ENCODE results near the gene ATM. TPM values are rescaled to one million over a fixed set of nuclear protein-coding genes. Genes with fewer than 3 reads are reported as not detected.
"Not testable (repeated sequence)": the region's sequence is repeated elsewhere in the genome, so short reads cannot be mapped to it uniquely, and the experiment has no call there.

ATM gene
- total RNA-seq, 1 donor from 2014 or later: 68.9 TPM

DNA sequence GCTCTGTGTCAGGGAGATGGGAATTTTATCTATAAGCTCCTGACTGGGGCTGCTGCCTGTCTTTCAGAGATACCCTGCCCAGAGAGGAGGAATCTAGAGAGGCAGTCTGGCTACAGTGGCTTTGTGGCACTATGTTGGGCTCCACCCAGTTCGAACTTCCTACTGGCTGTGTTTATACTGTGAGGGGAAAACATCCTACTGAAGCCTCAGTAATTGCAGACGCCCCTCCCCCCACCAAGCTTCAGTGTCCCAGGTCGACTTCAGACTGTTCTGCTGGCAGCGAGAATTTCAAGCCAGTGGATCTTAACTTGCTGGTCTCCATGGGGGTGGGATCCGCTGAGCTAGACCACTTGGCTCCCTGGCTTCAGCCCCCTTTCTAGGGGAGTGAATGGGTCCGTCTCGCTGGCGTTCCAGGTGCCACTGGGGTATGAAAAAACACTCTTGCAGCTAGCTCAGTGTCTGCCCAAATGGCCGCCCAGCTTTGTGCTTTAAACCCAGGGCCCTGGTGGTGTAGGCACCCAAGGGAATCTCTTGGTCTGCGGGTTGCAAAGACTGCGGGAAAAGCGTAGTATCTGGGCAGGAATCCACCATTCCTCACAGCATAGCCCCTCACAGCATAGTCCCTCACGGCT is 54.2 kb downstream of the ATM start:
- not testable (repeated sequence) for H3K4me1 ChIP-seq (ENCODE audit: control insufficient read depth in 3 of 3, insufficient read depth in 3 of 3, low read length in 3 of 3); H3K9me3 ChIP-seq (ENCODE audit: control insufficient read depth in 3 of 3, low read length in 3 of 3); H3K9ac ChIP-seq (ENCODE audit: low read depth in 1 of 3, low read length in 3 of 3); H3K4me3 ChIP-seq (ENCODE audit: low read length in 3 of 3); H3K27me3 ChIP-seq (ENCODE audit: control insufficient read depth in 3 of 3, insufficient read depth in 3 of 3, low read length in 3 of 3); H3K27ac ChIP-seq (ENCODE audit: low read depth, low read length)
- peaks cover 3 to 23% (median 21%) of the 10 kb centered on the region in 3 donors for H3K36me3 ChIP-seq (ENCODE audit: control insufficient read depth in 3 of 3, insufficient read depth in 3 of 3, low read length in 3 of 3)

DNA sequence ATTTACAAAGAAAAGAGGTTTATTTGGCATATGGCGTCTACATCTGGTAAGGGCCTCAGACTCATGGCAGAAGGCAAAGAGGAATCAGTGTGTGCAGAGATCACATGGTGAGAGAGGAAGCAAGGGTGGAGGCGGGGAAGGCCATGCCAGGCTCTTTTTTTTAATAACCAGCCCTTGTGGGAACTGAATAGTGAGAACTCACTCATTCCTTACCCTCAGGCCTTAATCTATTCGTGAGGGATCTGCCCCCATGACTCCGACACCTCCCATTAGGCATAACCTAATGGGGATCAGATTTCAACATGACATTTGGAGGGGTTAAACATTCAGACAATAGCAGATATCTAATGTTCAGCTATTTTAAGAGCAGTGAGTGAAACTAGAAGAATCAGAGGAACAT is 55.7 kb downstream of the ATM start:
- peaks cover 0 to 4% (median 0%) of the 10 kb centered on the region in 3 donors for H3K4me1 ChIP-seq (ENCODE audit: control insufficient read depth in 3 of 3, insufficient read depth in 3 of 3, low read length in 3 of 3)
- H3K9ac ChIP-seq (ENCODE audit: low read depth in 1 of 3, low read length in 3 of 3): no peak overlapping the region
- no peaks in the 10 kb centered on the region for H3K9me3 ChIP-seq (ENCODE audit: control insufficient read depth in 3 of 3, low read length in 3 of 3)
- peaks cover 3 to 23% (median 20%) of the 10 kb centered on the region in 3 donors for H3K36me3 ChIP-seq (ENCODE audit: control insufficient read depth in 3 of 3, insufficient read depth in 3 of 3, low read length in 3 of 3)
- no peak overlapping the region for H3K27ac ChIP-seq (ENCODE audit: low read depth, low read length)
- H3K4me3 ChIP-seq (ENCODE audit: low read length in 3 of 3): no peak overlapping the region
- H3K27me3 ChIP-seq (ENCODE audit: control insufficient read depth in 3 of 3, insufficient read depth in 3 of 3, low read length in 3 of 3): no peaks in the 10 kb centered on the region

DNA sequence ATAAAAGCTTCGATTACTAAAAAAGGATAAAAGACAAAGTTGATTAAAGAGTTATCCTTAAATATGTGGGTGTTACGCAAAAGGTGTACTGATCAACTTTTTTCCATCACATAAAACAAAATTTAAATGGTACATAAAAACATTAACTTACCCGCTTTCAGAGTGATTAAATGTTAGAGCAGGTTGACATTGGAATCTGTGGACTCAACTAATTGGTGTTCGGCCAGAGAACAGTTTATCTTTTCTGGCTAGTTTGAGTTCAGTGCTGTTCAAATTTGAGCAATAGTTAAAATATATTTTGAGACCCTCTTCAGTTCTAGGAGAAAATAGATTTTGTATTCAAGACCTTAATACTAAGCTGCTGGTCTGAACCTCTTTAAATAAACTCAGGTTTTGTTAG is 56.1 kb downstream of the ATM start:
- peaks cover 3 to 23% (median 19%) of the 10 kb centered on the region in 3 donors for H3K36me3 ChIP-seq (ENCODE audit: control insufficient read depth in 3 of 3, insufficient read depth in 3 of 3, low read length in 3 of 3)

DNA sequence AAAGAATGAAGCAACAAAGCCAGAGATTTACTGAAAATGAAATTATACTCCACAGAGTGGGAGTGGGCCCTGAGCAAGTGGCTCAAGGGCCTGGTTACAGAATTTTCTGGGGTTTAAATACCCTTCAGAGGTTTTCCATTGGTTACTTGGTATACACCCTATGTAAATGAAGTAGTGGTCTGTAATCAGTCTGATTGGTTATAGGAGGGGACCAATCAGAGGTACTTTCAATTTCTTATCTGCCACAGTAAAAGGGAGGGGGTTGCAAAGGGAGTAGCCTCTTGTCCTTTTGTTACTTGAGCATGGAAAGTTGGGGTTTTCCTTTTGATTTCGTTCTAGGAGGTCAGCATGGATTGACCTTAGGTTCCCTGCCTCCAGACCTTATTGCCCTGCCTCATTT is 63.5 kb downstream of the ATM start:
- Histone ChIP-seq H3K9ac (ENCODE audit: low read depth in 1 of 3, low read length in 3 of 3) (no peak overlapping the region), H3K36me3 (ENCODE audit: control insufficient read depth in 3 of 3, insufficient read depth in 3 of 3, low read length in 3 of 3) (peaks cover 10 to 41% (median 36%) of the 10 kb centered on the region in 3 donors), H3K4me1 (ENCODE audit: control insufficient read depth in 3 of 3, insufficient read depth in 3 of 3, low read length in 3 of 3) (no peaks in the 10 kb centered on the region), H3K27me3 (ENCODE audit: control insufficient read depth in 3 of 3, insufficient read depth in 3 of 3, low read length in 3 of 3) (no peaks in the 10 kb centered on the region), H3K27ac (ENCODE audit: low read depth, low read length) (no peak overlapping the region), H3K4me3 (ENCODE audit: low read length in 3 of 3) (no peak overlapping the region), H3K9me3 (ENCODE audit: control insufficient read depth in 3 of 3, low read length in 3 of 3) (no peaks in the 10 kb centered on the region)

More for the DNA sequence above, 56.1 kb downstream of the ATM start:
- no peak overlapping the region for H3K27ac ChIP-seq (ENCODE audit: low read depth, low read length)
- no peak overlapping the region for H3K9ac ChIP-seq (ENCODE audit: low read depth in 1 of 3, low read length in 3 of 3)
- no peaks in the 10 kb centered on the region for H3K27me3 ChIP-seq (ENCODE audit: control insufficient read depth in 3 of 3, insufficient read depth in 3 of 3, low read length in 3 of 3)
- no peak overlapping the region for H3K4me3 ChIP-seq (ENCODE audit: low read length in 3 of 3)
- H3K9me3 ChIP-seq (ENCODE audit: control insufficient read depth in 3 of 3, low read length in 3 of 3): no peaks in the 10 kb centered on the region
- peaks cover 0 to 4% (median 0%) of the 10 kb centered on the region in 3 donors for H3K4me1 ChIP-seq (ENCODE audit: control insufficient read depth in 3 of 3, insufficient read depth in 3 of 3, low read length in 3 of 3)

DNA sequence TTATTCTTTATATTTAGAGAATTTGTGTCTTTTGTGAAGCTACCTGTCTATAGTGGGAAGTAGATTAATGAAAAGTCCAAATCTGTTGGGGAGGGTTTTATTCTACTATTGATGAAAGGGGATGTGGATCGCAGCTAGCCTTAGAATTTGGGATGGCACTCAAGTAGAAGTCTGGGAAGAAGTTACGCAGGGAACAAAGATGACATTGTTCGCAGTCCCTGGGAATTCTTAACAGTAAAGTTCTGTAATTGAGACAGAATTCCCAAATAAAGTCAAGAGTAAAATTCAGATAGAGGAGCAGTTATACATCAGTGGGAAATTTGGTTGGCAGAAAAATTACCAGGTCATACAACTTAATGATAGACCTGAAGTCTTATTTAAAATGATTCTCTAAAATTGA is 64.1 kb downstream of the ATM start:
- Histone ChIP-seq H3K9me3 (ENCODE audit: control insufficient read depth in 3 of 3, low read length in 3 of 3) (no peaks in the 10 kb centered on the region), H3K9ac (ENCODE audit: low read depth in 1 of 3, low read length in 3 of 3) (no peak overlapping the region), H3K4me3 (ENCODE audit: low read length in 3 of 3) (no peak overlapping the region), H3K27me3 (ENCODE audit: control insufficient read depth in 3 of 3, insufficient read depth in 3 of 3, low read length in 3 of 3) (no peaks in the 10 kb centered on the region), H3K27ac (ENCODE audit: low read depth, low read length) (no peak overlapping the region), H3K4me1 (ENCODE audit: control insufficient read depth in 3 of 3, insufficient read depth in 3 of 3, low read length in 3 of 3) (no peaks in the 10 kb centered on the region), H3K36me3 (ENCODE audit: control insufficient read depth in 3 of 3, insufficient read depth in 3 of 3, low read length in 3 of 3) (peaks cover 11 to 43% (median 40%) of the 10 kb centered on the region in 3 donors)

DNA sequence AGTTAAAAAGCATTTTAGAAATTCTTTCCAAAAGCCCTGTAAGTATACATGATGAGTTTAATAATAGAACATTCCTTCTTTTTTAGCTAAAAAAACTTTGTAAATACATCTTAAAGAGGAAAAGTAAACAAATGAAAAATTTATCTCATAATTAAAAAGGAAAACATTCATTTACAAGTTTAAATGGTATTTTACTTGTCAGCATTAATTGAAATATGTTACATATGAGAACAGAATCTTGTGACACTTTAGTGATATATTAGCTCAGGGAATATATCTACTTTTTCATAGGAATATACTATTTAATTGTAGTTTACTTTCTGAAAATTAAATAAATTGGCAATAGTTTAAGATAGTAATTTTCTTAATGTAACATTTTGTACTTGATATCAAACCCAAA is 66.2 kb downstream of the ATM start:
- H3K27me3 ChIP-seq (ENCODE audit: control insufficient read depth in 3 of 3, insufficient read depth in 3 of 3, low read length in 3 of 3); H3K9me3 ChIP-seq (ENCODE audit: control insufficient read depth in 3 of 3, low read length in 3 of 3); H3K9ac ChIP-seq (ENCODE audit: low read depth in 1 of 3, low read length in 3 of 3); H3K4me3 ChIP-seq (ENCODE audit: low read length in 3 of 3); H3K4me1 ChIP-seq (ENCODE audit: control insufficient read depth in 3 of 3, insufficient read depth in 3 of 3, low read length in 3 of 3); H3K27ac ChIP-seq (ENCODE audit: low read depth, low read length): not testable (repeated sequence)
- H3K36me3 ChIP-seq (ENCODE audit: control insufficient read depth in 3 of 3, insufficient read depth in 3 of 3, low read length in 3 of 3): peaks cover 11 to 37% (median 33%) of the 10 kb centered on the region in 3 donors

DNA sequence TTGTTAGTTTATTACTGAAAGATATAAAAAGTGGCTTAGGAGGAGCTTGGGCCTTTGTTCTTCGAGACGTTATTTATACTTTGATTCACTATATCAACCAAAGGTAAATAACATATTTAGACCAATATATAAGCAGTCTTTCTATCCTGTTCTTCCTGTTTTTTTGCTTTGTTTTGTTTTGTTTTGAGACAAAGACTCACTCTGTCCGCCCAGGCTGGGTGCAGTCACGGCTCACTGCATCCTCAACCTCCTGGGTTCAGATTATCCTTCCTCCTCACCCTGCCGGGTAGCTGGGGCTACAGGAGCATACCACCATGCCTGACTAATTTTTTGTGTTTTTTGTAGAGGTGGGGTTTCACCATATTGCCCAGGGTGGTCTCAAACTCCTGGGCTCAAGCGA is 66.8 kb downstream of the ATM start:
- Histone ChIP-seq H3K27me3 (ENCODE audit: control insufficient read depth in 3 of 3, insufficient read depth in 3 of 3, low read length in 3 of 3) (no peaks in the 10 kb centered on the region), H3K36me3 (ENCODE audit: control insufficient read depth in 3 of 3, insufficient read depth in 3 of 3, low read length in 3 of 3) (peaks cover 11 to 33% (median 28%) of the 10 kb centered on the region in 3 donors), H3K4me1 (ENCODE audit: control insufficient read depth in 3 of 3, insufficient read depth in 3 of 3, low read length in 3 of 3) (no peaks in the 10 kb centered on the region), H3K9ac (ENCODE audit: low read depth in 1 of 3, low read length in 3 of 3) (no peak overlapping the region), H3K9me3 (ENCODE audit: control insufficient read depth in 3 of 3, low read length in 3 of 3) (no peaks in the 10 kb centered on the region), H3K27ac (ENCODE audit: low read depth, low read length) (no peak overlapping the region), H3K4me3 (ENCODE audit: low read length in 3 of 3) (no peak overlapping the region)

DNA sequence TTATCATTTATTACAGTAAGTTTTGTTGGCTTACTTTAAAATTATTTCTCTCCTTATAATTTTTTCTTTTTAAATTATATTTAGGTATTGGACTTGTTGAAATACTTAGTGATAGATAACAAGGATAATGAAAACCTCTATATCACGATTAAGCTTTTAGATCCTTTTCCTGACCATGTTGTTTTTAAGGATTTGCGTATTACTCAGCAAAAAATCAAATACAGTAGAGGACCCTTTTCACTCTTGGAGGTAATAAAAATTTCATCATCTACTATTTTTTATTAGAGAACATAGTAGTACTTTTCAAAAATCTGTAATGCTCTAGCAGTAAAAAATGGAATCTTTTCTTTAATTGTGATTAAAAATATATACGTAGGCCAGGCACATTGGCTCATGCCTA is 70.4 kb downstream of the ATM start:
- no peak overlapping the region for H3K27ac ChIP-seq (ENCODE audit: low read depth, low read length)
- no peaks in the 10 kb centered on the region for H3K4me1 ChIP-seq (ENCODE audit: control insufficient read depth in 3 of 3, insufficient read depth in 3 of 3, low read length in 3 of 3)
- H3K36me3 ChIP-seq (ENCODE audit: control insufficient read depth in 3 of 3, insufficient read depth in 3 of 3, low read length in 3 of 3): peaks cover 9 to 31% (median 24%) of the 10 kb centered on the region in 3 donors
- no peak overlapping the region for H3K9ac ChIP-seq (ENCODE audit: low read depth in 1 of 3, low read length in 3 of 3)
- H3K27me3 ChIP-seq (ENCODE audit: control insufficient read depth in 3 of 3, insufficient read depth in 3 of 3, low read length in 3 of 3): no peaks in the 10 kb centered on the region
- H3K4me3 ChIP-seq (ENCODE audit: low read length in 3 of 3): no peak overlapping the region
- H3K9me3 ChIP-seq (ENCODE audit: control insufficient read depth in 3 of 3, low read length in 3 of 3): no peaks in the 10 kb centered on the region

DNA sequence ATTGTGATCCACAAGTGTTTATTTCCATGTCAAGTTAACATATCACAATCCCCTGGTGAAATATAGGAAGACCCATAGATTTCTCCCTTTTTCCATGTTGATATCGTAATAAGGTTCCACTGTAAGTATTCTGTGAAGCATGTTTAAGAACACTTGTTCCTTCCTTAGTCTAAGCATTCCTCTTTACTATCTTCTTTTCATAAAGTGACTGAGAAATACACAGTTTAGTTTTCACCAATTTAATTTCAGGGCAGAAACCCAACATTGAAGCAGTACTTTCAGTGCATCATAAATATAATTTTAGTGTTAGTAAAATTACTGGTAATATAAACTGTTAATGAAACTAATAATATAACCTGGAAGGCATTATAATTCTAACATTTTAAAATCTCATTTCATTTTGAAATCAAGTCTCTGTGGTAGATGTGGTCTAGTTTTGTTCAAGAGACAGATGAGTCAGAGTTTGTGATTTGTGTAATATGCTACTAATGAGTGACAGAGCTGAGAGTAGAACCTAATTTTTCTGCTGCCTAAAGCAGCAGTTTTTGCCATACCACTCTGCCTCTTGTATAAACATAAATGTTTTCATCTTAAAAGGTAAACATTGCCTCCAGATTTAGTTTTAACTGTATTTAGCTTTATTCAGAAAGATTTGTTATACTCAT is 79.4 kb downstream of the ATM start:
- H3K4me1 ChIP-seq (ENCODE audit: control insufficient read depth in 3 of 3, insufficient read depth in 3 of 3, low read length in 3 of 3): no peaks in the 10 kb centered on the region
- no peak overlapping the region for H3K27ac ChIP-seq (ENCODE audit: low read depth, low read length)
- H3K36me3 ChIP-seq (ENCODE audit: control insufficient read depth in 3 of 3, insufficient read depth in 3 of 3, low read length in 3 of 3): peaks cover 10 to 39% (median 26%) of the 10 kb centered on the region in 3 donors
- no peak overlapping the region for H3K4me3 ChIP-seq (ENCODE audit: low read length in 3 of 3)
- no peaks in the 10 kb centered on the region for H3K9me3 ChIP-seq (ENCODE audit: control insufficient read depth in 3 of 3, low read length in 3 of 3)
- H3K27me3 ChIP-seq (ENCODE audit: control insufficient read depth in 3 of 3, insufficient read depth in 3 of 3, low read length in 3 of 3): no peaks in the 10 kb centered on the region
- H3K9ac ChIP-seq (ENCODE audit: low read depth in 1 of 3, low read length in 3 of 3): no peak overlapping the region

DNA sequence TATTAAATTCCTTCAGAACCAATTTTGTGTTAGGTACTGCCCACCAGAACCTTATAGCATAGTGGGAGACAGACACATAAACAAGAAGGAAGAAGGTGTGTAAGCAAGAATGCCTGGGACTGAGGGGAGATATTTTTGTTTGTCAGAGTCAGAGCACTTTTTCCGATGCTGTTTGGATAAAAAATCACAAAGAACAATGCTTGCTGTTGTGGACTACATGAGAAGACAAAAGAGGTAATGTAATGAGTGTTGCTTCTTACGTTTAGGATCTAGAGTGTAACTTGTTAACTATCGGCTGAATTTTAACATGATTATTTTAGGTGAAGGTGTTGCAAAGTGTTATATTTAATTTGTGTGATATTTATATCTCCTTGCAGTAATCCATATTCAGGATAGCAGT is 84.9 kb downstream of the ATM start:
- no peaks in the 10 kb centered on the region for H3K4me1 ChIP-seq (ENCODE audit: control insufficient read depth in 3 of 3, insufficient read depth in 3 of 3, low read length in 3 of 3)
- no peak overlapping the region for H3K9ac ChIP-seq (ENCODE audit: low read depth in 1 of 3, low read length in 3 of 3)
- H3K27ac ChIP-seq (ENCODE audit: low read depth, low read length): no peak overlapping the region
- no peaks in the 10 kb centered on the region for H3K9me3 ChIP-seq (ENCODE audit: control insufficient read depth in 3 of 3, low read length in 3 of 3)
- peaks cover 2 to 41% (median 5%) of the 10 kb centered on the region in 3 donors for H3K36me3 ChIP-seq (ENCODE audit: control insufficient read depth in 3 of 3, insufficient read depth in 3 of 3, low read length in 3 of 3)
- no peaks in the 10 kb centered on the region for H3K27me3 ChIP-seq (ENCODE audit: control insufficient read depth in 3 of 3, insufficient read depth in 3 of 3, low read length in 3 of 3)
- no peak overlapping the region for H3K4me3 ChIP-seq (ENCODE audit: low read length in 3 of 3)
